GM23338 (cell line): ENCODE measurements around the gene LSM14A. TPM values are rescaled to one million over a fixed set of nuclear protein-coding genes. Genes with fewer than 3 reads are reported as not detected.

ENCODE experiments used
- ATAC-seq: fragments of 200-7000 bp; cut with Tn5 transposase; 3 replicates; pipeline ENCODE4 v1.9.1; 2020
- DNase-seq: peaks from one replicate; pipeline ENCODE4 v3.0.0-alpha.2; 2015; ENCODE audit warnings: low spot score
- H2AFZ ChIP-seq: fragments of 200-600 bp; sonication (generic); 2 replicates; pipeline ENCODE4 v1.8.0; 2016; ENCODE audit warnings: antibody characterized with exemption, mild to moderate bottlenecking, moderate library complexity
- H3F3A ChIP-seq: fragments of 200-600 bp; sonication (generic); replicated peaks from 2 replicates; pipeline ENCODE4 v1.8.0; 2017; ENCODE audit warnings: antibody characterized with exemption, mixed run types, low read depth
- H3K27ac ChIP-seq: fragments of 200-600 bp; sonication (generic); 2 replicates; pipeline ENCODE4 v1.6.1; 2016; ENCODE audit warnings: low read depth
- H3K27me3 ChIP-seq: fragments of 200-600 bp; sonication (generic); 2 replicates; pipeline ENCODE4 v1.8.0; 2016; ENCODE audit warnings: mild to moderate bottlenecking, mixed run types, moderate library complexity; ENCODE audit not compliant: insufficient read depth
- H3K36me3 ChIP-seq: fragments of 200-600 bp; sonication (generic); 2 replicates; pipeline ENCODE4 v1.8.0; 2016; ENCODE audit warnings: mild to moderate bottlenecking; ENCODE audit not compliant: insufficient read depth
- H3K4me1 ChIP-seq: fragments of 200-600 bp; sonication (generic); 2 replicates; pipeline ENCODE4 v1.8.0; 2016; ENCODE audit warnings: mild to moderate bottlenecking, moderate library complexity; ENCODE audit not compliant: insufficient read depth
- H3K4me2 ChIP-seq: fragments of 200-600 bp; sonication (generic); 2 replicates; pipeline ENCODE4 v1.7.1; 2017; ENCODE audit warnings: mixed run types
- H3K4me3 ChIP-seq: fragments of 200-600 bp; sonication (generic); 2 replicates; pipeline ENCODE4 v1.6.1; 2016; ENCODE audit warnings: mixed run types
- H3K79me2 ChIP-seq: fragments of 200-600 bp; sonication (generic); replicated peaks from 2 replicates; pipeline ENCODE4 v1.8.0; 2017; ENCODE audit warnings: mild to moderate bottlenecking; ENCODE audit not compliant: insufficient read depth
- H3K9me2 ChIP-seq: fragments of 200-600 bp; sonication (generic); 2 replicates; pipeline ENCODE4 v1.8.0; 2017; ENCODE audit not compliant: insufficient read depth
- H4K20me1 ChIP-seq: fragments of 200-600 bp; sonication (generic); replicated peaks from 2 replicates; pipeline ENCODE4 v1.8.0; 2017; ENCODE audit warnings: mild to moderate bottlenecking; ENCODE audit not compliant: insufficient read depth
- H3K27ac Mint-ChIP-seq: 2 replicates; pipeline ENCODE4 v1.8.0; 2020; ENCODE audit warnings: inconsistent platforms, mild to moderate bottlenecking, moderate library complexity, mixed read lengths
- H3K27me3 Mint-ChIP-seq: 3 replicates; pipeline ENCODE4 v1.8.0; 2022; ENCODE audit warnings: low read depth, mild to moderate bottlenecking, moderate library complexity, mixed read lengths, inconsistent platforms; ENCODE audit not compliant: insufficient read depth, poor library complexity
- H3K36me3 Mint-ChIP-seq: 3 replicates; pipeline ENCODE4 v1.8.0; 2021; ENCODE audit warnings: low read depth, mild to moderate bottlenecking, inconsistent platforms, moderate library complexity, mixed read lengths
- H3K4me1 Mint-ChIP-seq: 3 replicates; pipeline ENCODE4 v1.8.0; 2020; ENCODE audit warnings: mild to moderate bottlenecking, inconsistent platforms, mixed read lengths
- H3K4me3 Mint-ChIP-seq: 3 replicates; pipeline ENCODE4 v1.8.0; 2021; ENCODE audit warnings: moderate library complexity, mild to moderate bottlenecking, inconsistent platforms, mixed read lengths
- H3K9me3 Mint-ChIP-seq: 3 replicates; pipeline ENCODE4 v1.8.0; 2020; ENCODE audit warnings: moderate library complexity, mild to moderate bottlenecking, inconsistent platforms, mixed read lengths
- CREB1 ChIP-seq: fragments of 250-450 bp; sonication (Bioruptor Pico); IDR thresholded peaks from 2 replicates; pipeline ENCODE4 v1.5.0; 2020; ENCODE audit warnings: low read depth, mild to moderate bottlenecking, moderate library complexity
- EZH2 ChIP-seq: fragments of 200-600 bp; sonication (generic); IDR thresholded peaks from one replicate; pipeline ENCODE4 v1.8.0; 2017; ENCODE audit warnings: antibody characterized with exemption, mild to moderate bottlenecking, low read depth; ENCODE audit not compliant: unreplicated experiment
- JUNB ChIP-seq: IDR thresholded peaks from one replicate; pipeline ENCODE4 v1.6.1; 2016; ENCODE audit warnings: antibody characterized with exemption; ENCODE audit not compliant: unreplicated experiment
- NANOG ChIP-seq: IDR thresholded peaks from 2 replicates; pipeline ENCODE4 v1.6.1; 2016; ENCODE audit warnings: antibody characterized with exemption, borderline replicate concordance
- POLR2AphosphoS5 ChIP-seq: IDR thresholded peaks from 2 replicates; pipeline ENCODE4 v1.6.1; 2016; ENCODE audit warnings: antibody characterized with exemption, low read depth
- STAT1 ChIP-seq: IDR thresholded peaks from one replicate; pipeline ENCODE4 v1.6.1; 2016; ENCODE audit warnings: antibody characterized with exemption; ENCODE audit not compliant: unreplicated experiment
- ZNF114 ChIP-seq: fragments of 250-450 bp; sonication (Bioruptor Pico); IDR thresholded peaks from 2 replicates; pipeline ENCODE4 v1.5.0; 2020; ENCODE audit warnings: mild to moderate bottlenecking, moderate library complexity
- polyA plus RNA-seq: library from polyadenylated mRNA; unstranded; fragments of >200 nt; fragmentation: Nextera tagmentation; extraction: Ambion mirVana; gene quantifications from 2 replicates; pipeline ENCODE4 v1.2.1, GENCODE V29; 2016
- total RNA-seq: library from RNA; depleted of rRNA; stranded (reverse); fragments of >200 nt; shearing (Covaris generic); gene quantifications from 2 replicates; pipeline ENCODE4 v1.2.3, GENCODE V29; 2014
- TF ChIP-seq, protein P1 (sequence below): IDR thresholded peaks from one replicate; pipeline ENCODE4 v1.6.1; 2018; ENCODE audit warnings: antibody characterized with exemption; ENCODE audit not compliant: unreplicated experiment
- TF ChIP-seq, protein P2 (sequence below), 2 experiments: fragments of 200-600 bp in 1 of 2; sonication (generic) in 1 of 2; conservative IDR thresholded peaks; 2 replicates each; pipeline versions ENCODE4 v1.5.1 to v1.6.1; 2016 to 2017; ENCODE audit warnings: antibody characterized with exemption in 2 of 2, low read depth in 2 of 2, mild to moderate bottlenecking in 2 of 2, moderate library complexity in 1 of 2
- TF ChIP-seq, protein P3 (sequence below): fragments of 250-450 bp; sonication (Bioruptor Pico); IDR thresholded peaks from 2 replicates; pipeline ENCODE4 v1.5.0; 2020; ENCODE audit warnings: mild to moderate bottlenecking, moderate library complexity
- TF ChIP-seq, protein P4 (sequence below): IDR thresholded peaks from 2 replicates; pipeline ENCODE4 v1.6.1; 2016; ENCODE audit warnings: antibody characterized with exemption

The LSM14A gene
- total and polyA plus RNA-seq, 2 experiments from 2014 or later: 109 to 166 TPM

DNA sequence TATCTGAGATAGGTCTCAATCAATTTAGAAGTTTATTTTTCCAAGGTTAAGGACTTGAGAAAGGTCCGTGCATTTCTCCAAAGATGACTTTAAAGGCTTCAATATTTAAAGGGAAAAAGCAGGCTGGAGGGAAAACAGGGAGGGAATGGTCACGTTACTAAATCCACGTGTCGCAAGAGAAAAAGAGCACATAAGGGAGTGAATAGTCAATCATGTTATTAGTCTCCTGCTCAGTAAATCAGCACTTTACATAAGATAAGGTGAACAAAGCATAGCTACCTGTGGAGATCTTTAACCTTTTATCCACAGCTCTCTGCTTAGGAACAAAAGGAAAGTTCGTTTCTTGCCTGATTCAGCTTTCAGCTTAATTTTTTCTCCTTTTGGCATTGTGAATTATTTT, 31.3 kb upstream of the LSM14A start:
- ATAC-seq (no peak), DNase-seq (no peak)
- Histone ChIP-seq H4K20me1 (no peaks in the 10 kb centered on the region), H3K4me3 (no peak overlapping the region), H2AFZ (no peak overlapping the region), H3K9me2 (no peaks in the 10 kb centered on the region), H3F3A (no peaks in the 10 kb centered on the region), H3K36me3 (no peaks in the 10 kb centered on the region), H3K27me3 (no peaks in the 10 kb centered on the region), H3K4me1 (no peaks in the 10 kb centered on the region), H3K4me2 (no peak overlapping the region), H3K79me2 (no peaks in the 10 kb centered on the region), H3K27ac (no peak overlapping the region)
- TF ChIP-seq CREB1 (CRISPR knock-in tag) (no peak), ZNF114 (CRISPR knock-in tag) (no peak), NANOG (no peak), EZH2 (no peak), JUNB (no peak), STAT1 (no peak), POLR2AphosphoS5 (no peak)
- TF ChIP-seq, protein P1, sequence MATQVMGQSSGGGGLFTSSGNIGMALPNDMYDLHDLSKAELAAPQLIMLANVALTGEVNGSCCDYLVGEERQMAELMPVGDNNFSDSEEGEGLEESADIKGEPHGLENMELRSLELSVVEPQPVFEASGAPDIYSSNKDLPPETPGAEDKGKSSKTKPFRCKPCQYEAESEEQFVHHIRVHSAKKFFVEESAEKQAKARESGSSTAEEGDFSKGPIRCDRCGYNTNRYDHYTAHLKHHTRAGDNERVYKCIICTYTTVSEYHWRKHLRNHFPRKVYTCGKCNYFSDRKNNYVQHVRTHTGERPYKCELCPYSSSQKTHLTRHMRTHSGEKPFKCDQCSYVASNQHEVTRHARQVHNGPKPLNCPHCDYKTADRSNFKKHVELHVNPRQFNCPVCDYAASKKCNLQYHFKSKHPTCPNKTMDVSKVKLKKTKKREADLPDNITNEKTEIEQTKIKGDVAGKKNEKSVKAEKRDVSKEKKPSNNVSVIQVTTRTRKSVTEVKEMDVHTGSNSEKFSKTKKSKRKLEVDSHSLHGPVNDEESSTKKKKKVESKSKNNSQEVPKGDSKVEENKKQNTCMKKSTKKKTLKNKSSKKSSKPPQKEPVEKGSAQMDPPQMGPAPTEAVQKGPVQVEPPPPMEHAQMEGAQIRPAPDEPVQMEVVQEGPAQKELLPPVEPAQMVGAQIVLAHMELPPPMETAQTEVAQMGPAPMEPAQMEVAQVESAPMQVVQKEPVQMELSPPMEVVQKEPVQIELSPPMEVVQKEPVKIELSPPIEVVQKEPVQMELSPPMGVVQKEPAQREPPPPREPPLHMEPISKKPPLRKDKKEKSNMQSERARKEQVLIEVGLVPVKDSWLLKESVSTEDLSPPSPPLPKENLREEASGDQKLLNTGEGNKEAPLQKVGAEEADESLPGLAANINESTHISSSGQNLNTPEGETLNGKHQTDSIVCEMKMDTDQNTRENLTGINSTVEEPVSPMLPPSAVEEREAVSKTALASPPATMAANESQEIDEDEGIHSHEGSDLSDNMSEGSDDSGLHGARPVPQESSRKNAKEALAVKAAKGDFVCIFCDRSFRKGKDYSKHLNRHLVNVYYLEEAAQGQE: no peak
- TF ChIP-seq, protein P2, sequence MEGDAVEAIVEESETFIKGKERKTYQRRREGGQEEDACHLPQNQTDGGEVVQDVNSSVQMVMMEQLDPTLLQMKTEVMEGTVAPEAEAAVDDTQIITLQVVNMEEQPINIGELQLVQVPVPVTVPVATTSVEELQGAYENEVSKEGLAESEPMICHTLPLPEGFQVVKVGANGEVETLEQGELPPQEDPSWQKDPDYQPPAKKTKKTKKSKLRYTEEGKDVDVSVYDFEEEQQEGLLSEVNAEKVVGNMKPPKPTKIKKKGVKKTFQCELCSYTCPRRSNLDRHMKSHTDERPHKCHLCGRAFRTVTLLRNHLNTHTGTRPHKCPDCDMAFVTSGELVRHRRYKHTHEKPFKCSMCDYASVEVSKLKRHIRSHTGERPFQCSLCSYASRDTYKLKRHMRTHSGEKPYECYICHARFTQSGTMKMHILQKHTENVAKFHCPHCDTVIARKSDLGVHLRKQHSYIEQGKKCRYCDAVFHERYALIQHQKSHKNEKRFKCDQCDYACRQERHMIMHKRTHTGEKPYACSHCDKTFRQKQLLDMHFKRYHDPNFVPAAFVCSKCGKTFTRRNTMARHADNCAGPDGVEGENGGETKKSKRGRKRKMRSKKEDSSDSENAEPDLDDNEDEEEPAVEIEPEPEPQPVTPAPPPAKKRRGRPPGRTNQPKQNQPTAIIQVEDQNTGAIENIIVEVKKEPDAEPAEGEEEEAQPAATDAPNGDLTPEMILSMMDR (conservative IDR thresholded peaks at IDR 0.05; ENCODE audit: low read depth in 2 of 2): no peak
- TF ChIP-seq, protein P3, sequence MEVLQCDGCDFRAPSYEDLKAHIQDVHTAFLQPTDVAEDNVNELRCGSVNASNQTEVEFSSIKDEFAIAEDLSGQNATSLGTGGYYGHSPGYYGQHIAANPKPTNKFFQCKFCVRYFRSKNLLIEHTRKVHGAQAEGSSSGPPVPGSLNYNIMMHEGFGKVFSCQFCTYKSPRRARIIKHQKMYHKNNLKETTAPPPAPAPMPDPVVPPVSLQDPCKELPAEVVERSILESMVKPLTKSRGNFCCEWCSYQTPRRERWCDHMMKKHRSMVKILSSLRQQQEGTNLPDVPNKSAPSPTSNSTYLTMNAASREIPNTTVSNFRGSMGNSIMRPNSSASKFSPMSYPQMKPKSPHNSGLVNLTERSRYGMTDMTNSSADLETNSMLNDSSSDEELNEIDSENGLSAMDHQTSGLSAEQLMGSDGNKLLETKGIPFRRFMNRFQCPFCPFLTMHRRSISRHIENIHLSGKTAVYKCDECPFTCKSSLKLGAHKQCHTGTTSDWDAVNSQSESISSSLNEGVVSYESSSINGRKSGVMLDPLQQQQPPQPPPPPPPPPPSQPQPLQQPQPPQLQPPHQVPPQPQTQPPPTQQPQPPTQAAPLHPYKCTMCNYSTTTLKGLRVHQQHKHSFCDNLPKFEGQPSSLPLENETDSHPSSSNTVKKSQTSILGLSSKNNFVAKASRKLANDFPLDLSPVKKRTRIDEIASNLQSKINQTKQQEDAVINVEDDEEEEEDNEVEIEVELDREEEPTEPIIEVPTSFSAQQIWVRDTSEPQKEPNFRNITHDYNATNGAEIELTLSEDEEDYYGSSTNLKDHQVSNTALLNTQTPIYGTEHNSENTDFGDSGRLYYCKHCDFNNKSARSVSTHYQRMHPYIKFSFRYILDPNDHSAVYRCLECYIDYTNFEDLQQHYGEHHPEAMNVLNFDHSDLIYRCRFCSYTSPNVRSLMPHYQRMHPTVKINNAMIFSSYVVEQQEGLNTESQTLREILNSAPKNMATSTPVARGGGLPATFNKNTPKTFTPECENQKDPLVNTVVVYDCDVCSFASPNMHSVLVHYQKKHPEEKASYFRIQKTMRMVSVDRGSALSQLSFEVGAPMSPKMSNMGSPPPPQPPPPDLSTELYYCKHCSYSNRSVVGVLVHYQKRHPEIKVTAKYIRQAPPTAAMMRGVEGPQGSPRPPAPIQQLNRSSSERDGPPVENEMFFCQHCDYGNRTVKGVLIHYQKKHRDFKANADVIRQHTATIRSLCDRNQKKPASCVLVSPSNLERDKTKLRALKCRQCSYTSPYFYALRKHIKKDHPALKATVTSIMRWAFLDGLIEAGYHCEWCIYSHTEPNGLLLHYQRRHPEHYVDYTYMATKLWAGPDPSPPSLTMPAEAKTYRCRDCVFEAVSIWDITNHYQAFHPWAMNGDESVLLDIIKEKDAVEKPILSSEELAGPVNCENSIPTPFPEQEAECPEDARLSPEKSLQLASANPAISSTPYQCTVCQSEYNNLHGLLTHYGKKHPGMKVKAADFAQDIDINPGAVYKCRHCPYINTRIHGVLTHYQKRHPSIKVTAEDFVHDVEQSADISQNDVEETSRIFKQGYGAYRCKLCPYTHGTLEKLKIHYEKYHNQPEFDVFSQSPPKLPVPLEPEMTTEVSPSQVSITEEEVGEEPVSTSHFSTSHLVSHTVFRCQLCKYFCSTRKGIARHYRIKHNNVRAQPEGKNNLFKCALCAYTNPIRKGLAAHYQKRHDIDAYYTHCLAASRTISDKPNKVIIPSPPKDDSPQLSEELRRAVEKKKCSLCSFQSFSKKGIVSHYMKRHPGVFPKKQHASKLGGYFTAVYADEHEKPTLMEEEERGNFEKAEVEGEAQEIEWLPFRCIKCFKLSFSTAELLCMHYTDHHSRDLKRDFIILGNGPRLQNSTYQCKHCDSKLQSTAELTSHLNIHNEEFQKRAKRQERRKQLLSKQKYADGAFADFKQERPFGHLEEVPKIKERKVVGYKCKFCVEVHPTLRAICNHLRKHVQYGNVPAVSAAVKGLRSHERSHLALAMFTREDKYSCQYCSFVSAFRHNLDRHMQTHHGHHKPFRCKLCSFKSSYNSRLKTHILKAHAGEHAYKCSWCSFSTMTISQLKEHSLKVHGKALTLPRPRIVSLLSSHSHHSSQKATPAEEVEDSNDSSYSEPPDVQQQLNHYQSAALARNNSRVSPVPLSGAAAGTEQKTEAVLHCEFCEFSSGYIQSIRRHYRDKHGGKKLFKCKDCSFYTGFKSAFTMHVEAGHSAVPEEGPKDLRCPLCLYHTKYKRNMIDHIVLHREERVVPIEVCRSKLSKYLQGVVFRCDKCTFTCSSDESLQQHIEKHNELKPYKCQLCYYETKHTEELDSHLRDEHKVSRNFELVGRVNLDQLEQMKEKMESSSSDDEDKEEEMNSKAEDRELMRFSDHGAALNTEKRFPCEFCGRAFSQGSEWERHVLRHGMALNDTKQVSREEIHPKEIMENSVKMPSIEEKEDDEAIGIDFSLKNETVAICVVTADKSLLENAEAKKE (CRISPR knock-in tag): no peak
- TF ChIP-seq, protein P4, sequence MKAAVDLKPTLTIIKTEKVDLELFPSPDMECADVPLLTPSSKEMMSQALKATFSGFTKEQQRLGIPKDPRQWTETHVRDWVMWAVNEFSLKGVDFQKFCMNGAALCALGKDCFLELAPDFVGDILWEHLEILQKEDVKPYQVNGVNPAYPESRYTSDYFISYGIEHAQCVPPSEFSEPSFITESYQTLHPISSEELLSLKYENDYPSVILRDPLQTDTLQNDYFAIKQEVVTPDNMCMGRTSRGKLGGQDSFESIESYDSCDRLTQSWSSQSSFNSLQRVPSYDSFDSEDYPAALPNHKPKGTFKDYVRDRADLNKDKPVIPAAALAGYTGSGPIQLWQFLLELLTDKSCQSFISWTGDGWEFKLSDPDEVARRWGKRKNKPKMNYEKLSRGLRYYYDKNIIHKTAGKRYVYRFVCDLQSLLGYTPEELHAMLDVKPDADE: no peak
- Mint-ChIP-seq H3K4me1 (peaks cover 13% of the 10 kb centered on the region), H3K27me3 (peaks cover 5% of the 10 kb centered on the region), H3K27ac (no peak overlapping the region), H3K4me3 (no peak overlapping the region), H3K36me3 (no peaks in the 10 kb centered on the region), H3K9me3 (peaks cover 6% of the 10 kb centered on the region)
